Measurements from ENCODE around the gene ST3GAL6. TPM values are rescaled to one million over a fixed set of nuclear protein-coding genes. Genes with fewer than 3 reads are reported as not detected.

The ST3GAL6 gene
- total and polyA plus RNA-seq, 2 donors (not counting 3 experiments of a cell fraction or from before 2014, with no cell fraction given): 13.2 to 35.9 TPM

- Histone ChIP-seq H3K9me1 (replicated peaks; ENCODE audit: control insufficient read depth, extremely low read depth, insufficient read depth, low read length) (no peaks in the 10 kb centered on the region), H2AFZ (ENCODE audit: low read depth, low read length) (no peak overlapping the region), H3K79me2 (ENCODE audit: control insufficient read depth, insufficient read depth, low read length) (peaks cover 65% of the 10 kb centered on the region), H3K27me3 (ENCODE audit: control insufficient read depth in 2 of 2, insufficient read depth in 2 of 2, low read length in 2 of 2) (no peaks in the 10 kb centered on the region), H3K9me3 (replicated peaks; ENCODE audit: control insufficient read depth, insufficient read depth, low read length) (no peaks in the 10 kb centered on the region), H3K36me3 (ENCODE audit: control insufficient read depth in 2 of 2, extremely low read depth in 1 of 2, insufficient read depth in 2 of 2, low read length in 2 of 2) (no peaks in the 10 kb centered on the region), H4K20me1 (replicated peaks; ENCODE audit: control insufficient read depth, extremely low read depth, insufficient read depth, low read length) (no peaks in the 10 kb centered on the region), H3K4me2 (ENCODE audit: insufficient read depth, low read length) (peak overlapping the region; percentile 25), H3K4me3 (replicated peaks in 1 of 3; ENCODE audit: insufficient read depth in 1 of 3, low read depth in 1 of 3, low read length in 3 of 3) (no peak overlapping the region), H3K9ac (replicated peaks; ENCODE audit: extremely low read depth, insufficient read depth, low read length) (no peak overlapping the region), H3K4me1 (ENCODE audit: control insufficient read depth, extremely low read depth, insufficient read depth, low read length) (peaks cover 46% of the 10 kb centered on the region), H3K27ac (ENCODE audit: insufficient read depth, low read depth, low read length) (peak overlapping the region; percentile 20)
- intact Hi-C loops (cut with micrococcal nuclease) (no loop called here), dilution Hi-C loops (cut with MboI; ENCODE audit: extremely low pct_ligation_motif_present, low sequenced_read_pairs) (no loop called here)
- TF ChIP-seq POLR2A (IDR thresholded peaks at IDR 0.05; ENCODE audit: low read depth, low read length): no peak
- no peak for TF ChIP-seq EZH2 (IDR thresholded peaks at IDR 0.05; ENCODE audit: borderline replicate concordance, low read depth, low read length, severe bottlenecking)
- TF ChIP-seq POLR2AphosphoS5 (IDR thresholded peaks at IDR 0.05; ENCODE audit: insufficient read depth, low read depth, low read length): no peak
- no peak for TF ChIP-seq CTCF (IDR thresholded peaks at IDR 0.05; ENCODE audit: extremely low read depth in 1 of 2, insufficient read depth in 1 of 2, low read depth in 1 of 2, low read length in 2 of 2)
- no peak for TF ChIP-seq JUN (IDR thresholded peaks at IDR 0.05; ENCODE audit: borderline replicate concordance, insufficient read depth, insufficient read length, low read depth)
- TF ChIP-seq FOS (IDR thresholded peaks at IDR 0.05; ENCODE audit: borderline replicate concordance, insufficient read depth, low read length): no peak
- no peak for TF ChIP-seq MAX (IDR thresholded peaks at IDR 0.05; ENCODE audit: insufficient read depth, insufficient read length)
- ChIA-PET POLR2A (interaction anchor here (1.4 kb wide), 1 partner anchor 40 kb away, joined by 10 read pairs; no protein-coding TSS in a partner anchor), CTCF (interaction anchor here (1.0 to 3.9 kb wide), 4 partner anchors 11 to 40 kb away, joined by 3 to 17 read pairs (median 4); no protein-coding TSS in a partner anchor)
- no peak for FAIRE-seq
- peak; percentile 30 for DNase-seq (ENCODE audit: low read depth, low spot score)
- no TSS peak for BruUV-seq (replicated peaks)
Measured at GRCh38 chr3:98739266-98739665, 23.9 kb upstream of the ST3GAL6 start.

Measured in endothelial cell of umbilical vein (primary cell).